ENCODE measurements around the gene STIM2. TPM values are rescaled to one million over a fixed set of nuclear protein-coding genes. Genes with fewer than 3 reads are reported as not detected.

Gene STIM2
- polyA plus RNA-seq, 3 donors from 2014 or later, result 19.1 to 38.1 (median 24.6) TPM

- Mint-ChIP-seq H3K4me3 (peak overlapping the region in 1 of 5 donors; percentile 36), H3K4me1 (peaks cover 68 to 85% of the 10 kb centered on the region in 2 donors), H3K27me3 (ENCODE audit: low read depth in 3 of 3) (no peaks in the 10 kb centered on the region)
These were observed 76.9 kb downstream of the STIM2 start for GRCh38 chr4:26937567-26937966.

DNA sequence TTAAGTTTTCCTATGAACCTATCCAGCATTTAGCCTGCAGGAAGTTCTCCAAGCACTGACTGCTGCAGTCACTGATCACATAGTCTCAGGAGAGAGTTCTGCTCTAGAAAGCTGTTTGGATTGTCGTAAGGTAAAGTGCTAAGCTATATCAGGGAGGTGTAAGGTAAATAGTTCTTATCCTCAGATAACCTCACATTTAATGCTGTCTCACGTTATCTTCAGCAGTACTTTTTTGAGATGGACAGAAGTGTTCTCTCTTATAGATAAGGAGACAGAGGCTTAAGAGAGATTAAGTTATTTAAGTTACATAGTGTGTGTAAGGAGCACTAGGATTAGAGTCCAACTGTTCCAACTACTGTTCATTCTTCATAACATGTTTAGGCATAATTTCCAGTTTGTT lies 77.9 kb downstream of the STIM2 start:
- Mint-ChIP-seq H3K36me3 (no peaks in the 10 kb centered on the region), H3K4me3 (no peak overlapping the region), H3K4me1 (peaks cover 71 to 85% of the 10 kb centered on the region in 2 donors), H3K9me3 (no peaks in the 10 kb centered on the region), H3K27ac (no peak overlapping the region), H3K27me3 (ENCODE audit: low read depth in 3 of 3) (no peaks in the 10 kb centered on the region)
- no peak for DNase-seq

More at GRCh38 chr4:26937567-26937966, 76.9 kb downstream of the STIM2 start:
- peak overlapping the region in 3 of 6 donors; percentile 24 to 58 (median 58) for H3K27ac Mint-ChIP-seq
- no peaks in the 10 kb centered on the region for H3K9me3 Mint-ChIP-seq
- no peak for DNase-seq
- no peaks in the 10 kb centered on the region for H3K36me3 Mint-ChIP-seq

- peaks cover 74 to 94% of the 10 kb centered on the region in 2 donors for H3K4me1 Mint-ChIP-seq
- peak overlapping the region in 1 of 5 donors; percentile 5 for H3K4me3 Mint-ChIP-seq
- H3K9me3 Mint-ChIP-seq, result no peaks in the 10 kb centered on the region
- H3K27ac Mint-ChIP-seq, result peak overlapping the region in 4 of 6 donors; percentile 0 to 46 (median 6)
- no peaks in the 10 kb centered on the region for H3K36me3 Mint-ChIP-seq
- H3K27me3 Mint-ChIP-seq (ENCODE audit: low read depth in 3 of 3), result peaks cover 0 to 2% (median 0%) of the 10 kb centered on the region in 3 donors
- DNase-seq, result no peak
These were observed 81.3 kb downstream of the STIM2 start for GRCh38 chr4:26941951-26942350.

DNA sequence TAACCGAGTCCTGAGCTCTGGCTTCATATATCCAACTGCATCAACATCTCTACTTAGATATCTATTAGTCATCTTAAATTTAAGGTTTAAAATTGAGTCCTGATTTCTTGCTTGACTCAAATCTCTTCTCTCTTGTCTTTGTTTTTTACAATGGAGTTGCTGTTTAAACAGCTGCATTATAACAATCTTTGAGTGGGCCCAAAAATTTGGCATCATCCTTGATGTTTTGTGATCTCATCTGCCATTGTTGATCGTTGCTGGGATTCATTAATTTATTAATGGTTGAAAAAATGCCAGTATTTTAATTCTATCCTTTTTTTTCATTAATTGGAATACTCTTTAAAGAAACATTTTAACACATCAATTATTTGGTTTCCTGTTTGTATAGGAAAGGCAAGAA lies 82.2 kb downstream of the STIM2 start:
- Mint-ChIP-seq H3K4me3 (no peak overlapping the region), H3K36me3 (no peaks in the 10 kb centered on the region), H3K27ac (peak overlapping the region in 2 of 6 donors; percentile 23 to 59), H3K27me3 (ENCODE audit: low read depth in 3 of 3) (peaks cover 0 to 2% (median 2%) of the 10 kb centered on the region in 3 donors), H3K4me1 (peaks cover 80 to 94% of the 10 kb centered on the region in 2 donors), H3K9me3 (no peaks in the 10 kb centered on the region)
- DNase-seq, result no peak

DNA sequence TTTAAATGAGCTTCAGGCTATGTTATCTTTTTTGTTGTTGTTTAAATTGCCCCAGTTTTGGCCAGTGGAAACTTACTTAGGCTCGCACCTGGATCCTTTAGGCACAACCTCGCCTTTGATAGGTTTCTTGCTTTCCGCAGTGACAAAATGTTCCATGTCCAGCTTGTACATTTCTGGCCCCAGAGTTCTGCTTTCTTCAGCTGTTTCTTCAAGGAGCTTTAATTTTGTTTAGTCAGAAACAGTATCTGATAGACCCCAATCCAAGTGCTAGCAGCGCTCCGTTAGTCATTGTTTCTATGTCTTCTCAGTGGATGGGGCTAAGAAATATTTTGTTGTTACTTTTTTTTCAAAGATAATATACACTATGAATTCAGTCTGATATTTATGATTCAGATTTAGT lies 82.8 kb downstream of the STIM2 start:
- H3K9me3 Mint-ChIP-seq, result no peaks in the 10 kb centered on the region
- H3K27me3 Mint-ChIP-seq (ENCODE audit: low read depth in 3 of 3), result peaks cover 0 to 2% (median 2%) of the 10 kb centered on the region in 3 donors
- no peak overlapping the region for H3K4me3 Mint-ChIP-seq
- no peak for DNase-seq
- no peak overlapping the region for H3K27ac Mint-ChIP-seq
- peaks cover 81 to 94% of the 10 kb centered on the region in 2 donors for H3K4me1 Mint-ChIP-seq
- H3K36me3 Mint-ChIP-seq, result peaks cover 0 to 3% (median 0%) of the 10 kb centered on the region in 3 donors

DNA sequence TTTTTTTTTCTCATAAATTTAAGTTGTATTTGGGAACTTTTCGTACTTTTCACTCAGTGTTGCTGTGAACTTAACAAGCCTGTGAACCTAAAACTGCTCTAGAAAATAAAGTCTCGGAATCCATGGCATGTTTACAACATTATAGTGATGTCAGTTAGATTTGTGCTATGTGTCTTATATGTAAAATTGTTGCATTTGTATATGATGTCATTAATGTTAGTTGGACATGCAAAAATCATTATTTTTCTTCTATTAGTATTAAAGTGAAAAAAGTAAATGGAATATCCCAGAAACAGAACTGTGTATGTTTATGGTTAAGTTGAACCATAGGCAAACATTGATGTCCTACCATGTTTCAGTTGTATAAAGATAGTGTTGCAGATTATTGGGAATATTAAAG lies 85.2 kb downstream of the STIM2 start:
- no peak for DNase-seq
- Mint-ChIP-seq H3K36me3 (peaks cover 0 to 4% (median 3%) of the 10 kb centered on the region in 3 donors), H3K27me3 (ENCODE audit: low read depth in 3 of 3) (peaks cover 0 to 2% (median 2%) of the 10 kb centered on the region in 3 donors), H3K27ac (no peak overlapping the region), H3K4me3 (no peak overlapping the region), H3K9me3 (no peaks in the 10 kb centered on the region), H3K4me1 (peaks cover 66 to 90% of the 10 kb centered on the region in 2 donors)

- peak overlapping the region in 1 of 5 donors; percentile 18 for H3K4me3 Mint-ChIP-seq
- DNase-seq, result no peak
- peak overlapping the region in 1 of 6 donors; percentile 28 for H3K27ac Mint-ChIP-seq
- H3K9me3 Mint-ChIP-seq, result no peaks in the 10 kb centered on the region
- peaks cover 3 to 10% (median 10%) of the 10 kb centered on the region in 3 donors for H3K36me3 Mint-ChIP-seq
- H3K4me1 Mint-ChIP-seq, result peaks cover 61 to 90% of the 10 kb centered on the region in 2 donors
- H3K27me3 Mint-ChIP-seq (ENCODE audit: low read depth in 3 of 3), result peaks cover 0 to 2% (median 2%) of the 10 kb centered on the region in 3 donors
These were observed 86.7 kb downstream of the STIM2 start for GRCh38 chr4:26947318-26947717.

GRCh38 chr4:26950446-26950845 lies 89.8 kb downstream of the STIM2 start:
- no peak for DNase-seq
- no peak overlapping the region for H3K4me3 Mint-ChIP-seq
- H3K27me3 Mint-ChIP-seq (ENCODE audit: low read depth in 3 of 3), result peaks cover 0 to 2% (median 0%) of the 10 kb centered on the region in 3 donors
- H3K4me1 Mint-ChIP-seq, result peaks cover 49 to 84% of the 10 kb centered on the region in 2 donors
- no peaks in the 10 kb centered on the region for H3K9me3 Mint-ChIP-seq
- H3K36me3 Mint-ChIP-seq, result peaks cover 3 to 10% (median 10%) of the 10 kb centered on the region in 3 donors
- peak overlapping the region in 1 of 6 donors; percentile 12 for H3K27ac Mint-ChIP-seq

GRCh38 chr4:26952891-26953290 lies 92.2 kb downstream of the STIM2 start:
- no peaks in the 10 kb centered on the region for H3K9me3 Mint-ChIP-seq
- peak overlapping the region in 1 of 6 donors; percentile 62 for H3K27ac Mint-ChIP-seq
- no peak for DNase-seq
- H3K4me1 Mint-ChIP-seq, result peaks cover 33 to 79% of the 10 kb centered on the region in 2 donors
- peaks cover 3 to 10% (median 10%) of the 10 kb centered on the region in 3 donors for H3K36me3 Mint-ChIP-seq
- no peak overlapping the region for H3K4me3 Mint-ChIP-seq
- no peaks in the 10 kb centered on the region for H3K27me3 Mint-ChIP-seq (ENCODE audit: low read depth in 3 of 3)

DNA sequence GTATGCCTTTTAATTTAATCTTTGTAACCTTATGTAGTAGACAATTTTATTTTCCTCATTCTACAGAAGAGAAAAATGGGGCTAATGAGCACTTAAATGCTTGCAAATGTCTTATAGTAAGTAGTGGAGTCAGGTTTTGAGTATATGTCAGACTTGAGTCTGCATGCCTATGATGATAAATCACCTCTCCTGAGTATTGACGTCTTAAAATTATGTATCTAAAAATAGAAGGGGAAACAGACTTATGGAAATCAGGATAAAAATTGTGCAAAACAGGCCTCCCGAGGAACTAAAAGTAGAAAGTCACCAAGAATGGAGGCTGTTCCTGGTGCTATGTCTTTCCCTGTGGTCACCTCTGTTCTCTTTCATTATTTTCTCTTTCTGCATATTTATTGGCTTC lies 92.7 kb downstream of the STIM2 start:
- Mint-ChIP-seq H3K27ac (peak overlapping the region in 1 of 6 donors; percentile 55), H3K36me3 (peaks cover 5 to 12% (median 7%) of the 10 kb centered on the region in 3 donors), H3K9me3 (no peaks in the 10 kb centered on the region), H3K27me3 (ENCODE audit: low read depth in 3 of 3) (no peaks in the 10 kb centered on the region), H3K4me1 (peaks cover 29 to 78% of the 10 kb centered on the region in 2 donors), H3K4me3 (no peak overlapping the region)
- no peak for DNase-seq

GRCh38 chr4:26953770-26954423 lies 93.3 kb downstream of the STIM2 start:
- H3K4me3 Mint-ChIP-seq, result no peak overlapping the region
- peak overlapping the region in 1 of 6 donors; percentile 55 for H3K27ac Mint-ChIP-seq
- no peaks in the 10 kb centered on the region for H3K9me3 Mint-ChIP-seq
- H3K27me3 Mint-ChIP-seq (ENCODE audit: low read depth in 3 of 3), result no peaks in the 10 kb centered on the region
- H3K4me1 Mint-ChIP-seq, result peaks cover 30 to 82% of the 10 kb centered on the region in 2 donors
- peaks cover 9 to 15% (median 10%) of the 10 kb centered on the region in 3 donors for H3K36me3 Mint-ChIP-seq
- no peak for DNase-seq

GRCh38 chr4:26955241-26955640 lies 94.6 kb downstream of the STIM2 start:
- no peak overlapping the region for H3K4me3 Mint-ChIP-seq
- peaks cover 38 to 84% of the 10 kb centered on the region in 2 donors for H3K4me1 Mint-ChIP-seq
- no peaks in the 10 kb centered on the region for H3K27me3 Mint-ChIP-seq (ENCODE audit: low read depth in 3 of 3)
- H3K9me3 Mint-ChIP-seq, result no peaks in the 10 kb centered on the region
- peaks cover 14 to 19% (median 17%) of the 10 kb centered on the region in 3 donors for H3K36me3 Mint-ChIP-seq
- peak overlapping the region in 1 of 6 donors; percentile 3 for H3K27ac Mint-ChIP-seq
- no peak for DNase-seq

DNA sequence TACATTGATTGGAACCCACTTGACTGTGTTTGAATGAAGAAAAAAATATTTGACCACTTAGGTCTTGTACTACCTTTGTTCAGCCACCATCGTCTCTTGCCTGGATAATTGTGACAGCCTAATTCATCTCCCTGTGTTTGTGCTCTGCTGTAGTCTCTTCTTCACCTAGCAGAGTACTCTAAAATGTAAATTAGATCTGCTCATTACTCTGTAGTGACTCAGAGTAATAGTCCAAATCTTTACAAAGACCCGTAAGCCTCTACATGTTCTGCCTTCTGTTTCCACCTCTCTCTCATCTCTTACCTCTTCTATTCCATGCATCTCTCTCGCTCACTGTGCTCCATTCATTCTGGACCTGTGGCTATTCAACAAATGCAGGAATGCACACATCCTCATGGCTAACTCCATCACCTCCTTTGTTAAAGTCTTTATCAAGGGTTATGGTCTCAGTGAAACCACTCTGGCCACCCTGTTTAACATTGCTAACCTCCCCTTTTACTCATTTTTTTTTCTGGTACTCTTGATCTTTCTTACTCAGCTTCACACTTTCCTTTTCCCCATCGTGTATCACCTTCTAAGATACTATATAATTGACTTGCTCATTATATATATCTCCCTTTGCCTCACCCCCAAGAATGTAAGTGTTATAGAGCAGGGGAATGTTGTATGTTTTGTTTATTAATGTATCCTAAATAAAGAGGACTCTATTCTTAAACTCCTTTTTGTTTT lies 98.4 kb downstream of the STIM2 start:
- H3K4me3 Mint-ChIP-seq, result no peak overlapping the region
- H3K9me3 Mint-ChIP-seq, result no peaks in the 10 kb centered on the region
- H3K4me1 Mint-ChIP-seq, result peaks cover 29 to 77% of the 10 kb centered on the region in 2 donors
- DNase-seq, result no peak
- H3K27ac Mint-ChIP-seq, result peak overlapping the region; percentile 0 to 16 (median 10)
- no peaks in the 10 kb centered on the region for H3K27me3 Mint-ChIP-seq (ENCODE audit: low read depth in 3 of 3)
- peaks cover 7 to 15% (median 14%) of the 10 kb centered on the region in 3 donors for H3K36me3 Mint-ChIP-seq

DNA sequence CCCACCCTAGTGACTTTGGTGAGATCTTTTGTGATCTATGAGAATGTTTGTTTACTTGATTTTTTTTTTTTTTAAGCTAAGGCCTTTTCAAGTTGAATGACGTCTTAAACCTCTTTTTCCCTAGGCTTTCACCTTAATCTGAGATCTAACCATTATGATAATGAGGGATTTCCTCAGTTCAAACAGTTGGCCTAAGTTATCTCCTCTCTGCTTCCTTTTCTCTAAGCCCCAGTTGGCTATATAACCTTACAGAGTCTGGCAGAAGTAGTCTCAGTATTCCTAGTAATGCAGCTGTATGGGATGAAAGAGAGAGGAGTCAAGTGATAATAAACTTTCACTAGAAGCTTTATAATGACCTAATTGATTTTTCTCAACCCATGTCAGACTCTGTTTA lies 99.0 kb downstream of the STIM2 start:
- H3K9me3 Mint-ChIP-seq, result no peaks in the 10 kb centered on the region
- peaks cover 7 to 15% (median 14%) of the 10 kb centered on the region in 3 donors for H3K36me3 Mint-ChIP-seq
- no peak for DNase-seq
- H3K27me3 Mint-ChIP-seq (ENCODE audit: low read depth in 3 of 3), result no peaks in the 10 kb centered on the region
- no peak overlapping the region for H3K4me3 Mint-ChIP-seq
- H3K27ac Mint-ChIP-seq, result peak overlapping the region in 5 of 6 donors; percentile 0 to 15 (median 7)
- H3K4me1 Mint-ChIP-seq, result peaks cover 34 to 82% of the 10 kb centered on the region in 2 donors
